GM18873 (cell line): Measurements from ENCODE around the gene BCR.

Source experiments
- ATAC-seq: cut with Tn5 transposase; IDR thresholded peaks from one replicate; pipeline ENCODE4 v1.9.1; 2021; ENCODE audit warnings: mild to moderate bottlenecking, moderate library complexity, moderate number of reproducible peaks; ENCODE audit not compliant: unreplicated experiment, low FRiP score

BCR gene

GRCh38 chr22:23257889-23258825 lies 77.8 kb downstream of the BCR start:
- no peak for ATAC-seq

DNA sequence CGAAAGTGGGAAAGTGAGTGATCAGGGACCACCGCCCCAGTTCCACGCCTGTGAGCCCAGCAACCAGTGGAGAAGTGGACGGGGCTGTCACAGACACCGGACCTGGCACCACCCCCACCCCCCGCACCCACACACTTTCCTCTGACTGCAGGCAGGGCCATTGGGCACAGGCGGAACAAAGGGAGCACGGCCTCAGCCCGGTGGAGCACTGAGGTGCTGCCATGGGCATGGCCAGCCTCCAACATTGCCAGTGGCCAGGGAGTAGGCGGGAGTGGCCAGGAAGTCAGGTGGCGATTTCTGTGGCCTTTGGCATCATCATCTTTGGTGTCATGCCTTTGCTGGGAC lies 78.5 kb downstream of the BCR start:
- no peak for ATAC-seq

DNA sequence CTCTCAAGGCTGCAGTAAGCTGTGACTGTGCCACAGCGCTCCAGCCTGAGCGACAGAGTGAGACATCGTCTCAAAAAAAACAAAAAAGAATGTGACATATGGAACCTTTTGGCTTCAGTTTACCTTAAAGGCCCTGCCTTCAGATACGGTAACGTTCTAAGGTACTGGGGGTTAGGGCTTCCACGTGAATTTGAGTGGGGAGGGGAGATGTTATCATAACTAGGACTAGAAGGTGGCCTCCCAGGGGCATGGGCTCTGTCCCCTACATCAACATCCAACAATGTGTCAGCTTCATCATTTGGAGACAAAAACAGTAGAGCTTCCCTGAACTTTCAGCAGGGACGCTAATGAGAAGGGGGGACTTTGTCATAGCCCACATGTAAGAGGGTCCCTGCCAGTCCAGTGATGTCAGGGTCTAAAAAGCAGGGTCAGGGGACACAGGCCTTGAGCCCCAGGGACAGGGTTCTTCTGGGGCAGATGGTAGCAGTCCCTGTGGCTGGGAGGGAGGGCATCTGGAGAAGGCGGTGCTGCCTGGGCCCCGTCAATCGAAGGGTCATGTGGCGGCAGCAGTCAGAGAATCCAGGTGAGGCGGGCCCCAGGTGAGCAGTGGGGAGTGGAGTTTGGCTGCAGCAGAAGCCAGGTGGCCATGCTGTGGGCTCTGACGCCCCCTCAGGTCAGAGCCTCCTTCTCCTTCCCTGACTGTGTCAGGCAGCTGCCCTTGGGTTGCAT lies 79.8 kb downstream of the BCR start:
- no peak for ATAC-seq

DNA sequence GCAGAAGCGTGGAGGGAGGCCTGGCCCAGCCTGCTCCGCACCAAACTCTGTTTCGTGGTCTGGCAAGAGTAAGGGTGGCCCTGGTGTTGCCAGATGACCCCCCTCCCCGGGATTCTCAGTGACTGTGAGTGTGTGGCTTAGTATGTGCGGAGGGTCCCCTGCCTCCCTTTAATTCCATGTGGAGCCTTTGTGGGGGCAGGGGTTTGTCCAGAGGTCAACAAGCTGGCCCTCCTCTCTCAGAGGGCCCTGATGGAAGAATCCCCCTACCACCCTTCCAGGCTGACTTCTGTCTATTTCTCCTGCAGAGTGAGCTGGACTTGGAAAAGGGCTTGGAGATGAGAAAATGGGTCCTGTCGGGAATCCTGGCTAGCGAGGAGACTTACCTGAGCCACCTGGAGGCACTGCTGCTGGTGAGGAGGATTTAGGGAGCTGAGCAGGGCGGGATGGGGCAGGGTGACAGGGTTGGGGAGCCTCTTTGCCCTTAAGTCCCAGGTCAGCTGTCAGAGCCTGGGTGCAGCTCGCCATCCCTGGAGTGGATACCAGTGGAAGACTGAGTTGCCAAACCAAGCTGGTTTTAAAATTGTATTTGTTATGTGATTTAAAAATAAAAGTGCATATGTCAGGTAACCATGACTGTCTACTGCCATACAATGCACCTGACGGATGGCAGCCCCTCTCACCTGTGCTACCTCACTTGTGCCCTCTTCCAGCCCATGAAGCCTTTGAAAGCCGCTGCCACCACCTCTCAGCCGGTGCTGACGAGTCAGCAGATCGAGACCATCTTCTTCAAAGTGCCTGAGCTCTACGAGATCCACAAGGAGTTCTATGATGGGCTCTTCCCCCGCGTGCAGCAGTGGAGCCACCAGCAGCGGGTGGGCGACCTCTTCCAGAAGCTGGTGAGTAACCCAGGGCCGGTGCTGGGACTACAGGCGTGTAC lies 80.6 kb downstream of the BCR start:
- no peak for ATAC-seq

DNA sequence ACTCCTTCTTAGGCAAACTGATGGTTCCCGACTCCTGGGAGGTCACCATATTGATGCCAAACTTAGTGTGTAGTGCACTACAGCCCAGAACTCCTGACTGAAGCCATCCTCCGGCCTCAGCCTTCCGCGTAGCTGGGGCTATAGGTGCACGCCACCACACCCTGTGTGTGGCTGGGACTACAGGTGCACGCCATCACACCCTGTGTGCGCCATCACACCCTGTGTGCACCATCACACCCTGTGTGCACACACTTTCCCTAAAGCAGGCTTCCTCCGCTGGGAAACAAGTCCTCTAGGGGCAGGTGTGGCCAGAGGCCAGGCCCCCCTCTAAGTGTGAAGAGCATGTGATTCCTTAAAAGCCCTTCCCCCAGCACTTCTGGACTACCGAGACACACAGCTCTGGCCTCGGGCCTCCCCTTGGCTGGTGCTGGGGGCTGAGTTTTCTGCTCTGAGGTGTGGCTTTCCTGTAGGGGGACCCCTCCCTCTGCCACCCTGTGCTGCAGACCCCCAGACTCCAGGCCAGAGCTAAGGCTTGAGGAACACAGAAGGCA lies 81.7 kb downstream of the BCR start:
- ATAC-seq = no peak

DNA sequence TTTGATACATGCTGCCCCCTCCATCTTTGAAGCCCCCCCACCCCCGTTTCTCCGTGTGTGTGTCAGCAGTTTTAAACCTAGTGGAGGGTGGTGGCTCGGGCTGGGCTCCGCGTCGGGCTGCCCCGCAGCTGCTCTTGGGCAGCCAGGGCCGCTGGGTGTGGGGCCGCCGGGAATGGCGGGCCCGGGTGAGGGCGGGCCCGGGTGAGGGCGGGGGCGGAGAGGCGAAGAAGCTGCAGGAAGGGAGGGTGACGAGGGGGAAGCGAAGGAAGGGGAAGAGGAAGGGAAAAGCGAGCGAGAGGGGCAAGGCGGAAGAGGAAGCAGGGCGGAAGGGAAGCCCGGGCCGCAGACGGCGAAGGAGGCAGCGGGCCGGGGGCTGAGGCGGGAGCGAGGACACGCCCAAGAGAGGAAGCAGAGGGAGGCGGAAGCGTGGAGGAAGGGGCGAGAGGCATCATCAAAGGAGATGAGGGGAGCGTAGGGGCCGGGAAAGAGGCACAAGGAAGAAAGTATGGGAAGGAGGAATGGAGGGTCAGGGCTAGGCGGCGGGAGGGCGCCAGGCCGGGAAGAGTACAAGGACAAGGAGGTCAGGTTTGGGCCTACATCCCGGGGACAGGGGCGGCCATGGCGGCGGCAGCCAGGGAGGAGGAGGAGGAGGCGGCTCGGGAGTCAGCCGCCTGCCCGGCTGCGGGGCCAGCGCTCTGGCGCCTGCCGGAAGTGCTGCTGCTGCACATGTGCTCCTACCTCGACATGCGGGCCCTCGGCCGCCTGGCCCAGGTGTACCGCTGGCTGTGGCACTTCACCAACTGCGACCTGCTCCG lies 82.4 kb downstream of the BCR start:
- ATAC-seq = no peak

- ATAC-seq = no peak
These were observed 83.6 kb downstream of the BCR start for GRCh38 chr22:23263651-23264555.

DNA sequence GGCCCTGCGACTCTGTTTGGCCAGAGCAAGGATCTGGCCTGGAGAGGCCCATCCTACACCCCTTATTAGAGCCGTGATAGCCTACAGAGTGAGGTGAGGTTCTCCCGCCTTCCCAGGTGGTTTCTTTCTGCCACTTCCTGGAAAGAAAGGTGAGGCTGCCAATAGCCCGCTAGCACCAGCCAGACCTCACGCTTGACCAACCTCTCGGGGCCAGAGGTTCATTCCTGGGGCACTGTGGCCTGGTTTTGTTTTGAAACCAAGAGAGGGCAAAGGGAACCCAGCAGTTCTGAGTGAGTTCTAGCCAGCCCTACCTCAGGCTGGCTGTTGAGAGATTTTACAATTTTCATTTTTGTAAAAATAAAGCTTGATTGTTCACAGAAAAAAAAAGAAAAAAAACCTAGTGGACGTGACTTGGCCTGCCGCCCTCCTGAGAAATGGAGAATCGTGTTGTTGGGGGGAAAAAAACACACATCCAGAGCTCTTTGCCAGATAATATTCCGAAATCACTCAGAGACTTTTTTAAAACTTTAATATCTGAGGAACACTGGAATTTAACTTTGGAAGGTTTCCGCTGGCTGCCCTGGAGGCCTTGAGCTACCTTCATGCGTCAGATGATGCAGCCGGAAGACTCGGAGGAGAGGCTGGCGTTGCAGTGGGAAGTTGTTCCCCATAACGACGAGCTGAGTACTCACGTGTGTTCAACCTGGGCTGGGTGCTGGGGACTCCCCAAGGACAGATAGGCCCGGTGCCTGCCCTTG lies 84.5 kb downstream of the BCR start:
- no peak for ATAC-seq

DNA sequence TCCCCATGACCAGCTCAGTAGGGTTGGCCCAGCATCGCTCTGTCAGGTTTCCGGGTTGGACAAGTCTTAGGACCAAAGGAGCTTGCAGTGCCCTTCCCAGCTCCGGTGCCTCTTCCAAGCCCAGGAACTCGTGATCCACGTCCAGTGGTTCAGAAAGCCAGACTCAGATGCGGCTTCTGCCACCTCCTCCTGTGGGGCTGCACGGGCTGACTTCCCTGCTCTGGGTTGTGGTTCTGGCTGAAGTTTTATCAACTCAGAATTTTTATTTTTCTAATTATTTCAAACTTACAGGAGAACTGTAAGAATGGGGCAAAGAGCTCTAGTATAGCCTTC lies 85.0 kb downstream of the BCR start:
- ATAC-seq = no peak

GRCh38 chr22:23266780-23267179 lies 86.5 kb downstream of the BCR start:
- no peak for ATAC-seq

DNA sequence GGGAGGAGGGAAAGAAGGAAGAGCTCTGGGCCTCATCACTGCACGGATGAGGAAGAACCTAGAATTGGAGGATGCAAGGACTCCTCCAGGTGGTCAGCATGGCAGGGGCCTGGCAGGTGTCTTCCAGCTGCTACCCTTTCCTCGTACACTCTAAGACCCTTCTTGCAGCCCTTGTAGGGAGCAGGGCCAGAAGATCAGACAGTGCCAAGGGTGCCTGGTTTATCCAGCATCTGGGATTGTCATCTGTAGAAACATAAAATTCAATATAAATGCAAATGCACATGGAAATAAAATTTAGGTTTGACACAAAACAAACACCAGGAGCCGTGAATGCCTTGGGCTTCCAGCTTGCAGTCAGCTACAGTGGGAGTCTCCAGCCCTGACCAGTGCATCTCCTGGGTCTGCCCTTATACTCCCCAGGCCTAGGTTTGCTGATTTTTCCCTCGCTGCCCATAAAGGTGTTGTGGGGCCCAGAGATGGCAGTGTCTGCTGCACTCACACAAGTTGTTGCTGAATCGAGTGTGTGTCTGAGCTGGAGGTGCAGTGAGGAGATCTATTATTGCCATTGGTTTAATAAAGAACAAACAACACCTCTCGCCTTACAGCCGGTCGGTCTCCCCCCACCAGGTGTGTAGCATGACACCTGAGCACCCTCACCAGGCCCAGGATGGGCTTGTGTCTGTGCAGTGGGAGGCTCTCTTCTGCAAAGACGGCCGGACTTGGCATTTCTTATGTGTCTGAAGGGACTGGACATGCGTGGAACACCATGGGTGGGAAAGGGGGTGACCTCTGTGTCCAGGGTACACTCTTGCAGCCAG lies 87.1 kb downstream of the BCR start:
- no peak for ATAC-seq

GRCh38 chr22:23268139-23268712 lies 87.9 kb downstream of the BCR start:
- ATAC-seq = no peak

- ATAC-seq = no peak
These were observed 88.6 kb downstream of the BCR start for GRCh38 chr22:23268877-23269276.

- no peak for ATAC-seq
These were observed 89.3 kb downstream of the BCR start for GRCh38 chr22:23269441-23270211.

- ATAC-seq = no peak
These were observed 90.0 kb downstream of the BCR start for GRCh38 chr22:23270212-23270733.
